ENCODE results near the gene IQCE.

IQCE gene

GRCh38 chr7:2637066-2637471, 78.3 kb downstream of the IQCE start:
- no peak for FAIRE-seq

GRCh38 chr7:2637505-2638223, 78.9 kb downstream of the IQCE start:
- FAIRE-seq: no peak

GRCh38 chr7:2638224-2638991, 79.6 kb downstream of the IQCE start:
- FAIRE-seq: no peak

GRCh38 chr7:2639181-2639681, 80.5 kb downstream of the IQCE start:
- FAIRE-seq: no peak

- FAIRE-seq: no peak
These were observed 81.1 kb downstream of the IQCE start for GRCh38 chr7:2639695-2640481.

GRCh38 chr7:2640482-2640830, 81.7 kb downstream of the IQCE start:
- FAIRE-seq: no peak

GRCh38 chr7:2640846-2641316, 82.1 kb downstream of the IQCE start:
- no peak for FAIRE-seq

- no peak for FAIRE-seq
These were observed 82.9 kb downstream of the IQCE start for GRCh38 chr7:2641406-2642393.

GRCh38 chr7:2643386-2644219, 84.8 kb downstream of the IQCE start:
- no peak for FAIRE-seq

GRCh38 chr7:2644220-2644561, 85.4 kb downstream of the IQCE start:
- FAIRE-seq: no peak

- FAIRE-seq: no peak
These were observed 85.9 kb downstream of the IQCE start for GRCh38 chr7:2644562-2645273.

- FAIRE-seq: no peak
These were observed 86.6 kb downstream of the IQCE start for GRCh38 chr7:2645274-2645868.

GRCh38 chr7:2646336-2646679, 87.5 kb downstream of the IQCE start:
- no peak for FAIRE-seq

- FAIRE-seq: no peak
These were observed 88.1 kb downstream of the IQCE start for GRCh38 chr7:2646680-2647571.

GRCh38 chr7:2647594-2648172, 88.9 kb downstream of the IQCE start:
- no peak for FAIRE-seq

- FAIRE-seq: no peak
These were observed 90.5 kb downstream of the IQCE start for GRCh38 chr7:2649139-2649838.

- FAIRE-seq: no peak
These were observed 91.2 kb downstream of the IQCE start for GRCh38 chr7:2649991-2650390.

GRCh38 chr7:2650451-2650850, 91.7 kb downstream of the IQCE start:
- FAIRE-seq: no peak
